DOHH2 (cell line): Measurements from ENCODE around the gene PHACTR1.

Source experiments
- EZH2phosphoT487 ChIP-seq: fragments of 200-600 bp; sonication (generic); IDR thresholded peaks from 2 replicates; pipeline ENCODE4 v1.6.1; 2017; ENCODE audit warnings: borderline replicate concordance, mild to moderate bottlenecking, antibody characterized with exemption, low read length, moderate library complexity, mixed read lengths
- TF ChIP-seq, protein P1 (sequence below): fragments of 200-600 bp; sonication (generic); IDR thresholded peaks from one replicate; pipeline ENCODE4 v1.5.1; 2014; ENCODE audit warnings: antibody characterized with exemption, mild to moderate bottlenecking, low read depth, low read length; ENCODE audit not compliant: poor library complexity, severe bottlenecking

DNA sequence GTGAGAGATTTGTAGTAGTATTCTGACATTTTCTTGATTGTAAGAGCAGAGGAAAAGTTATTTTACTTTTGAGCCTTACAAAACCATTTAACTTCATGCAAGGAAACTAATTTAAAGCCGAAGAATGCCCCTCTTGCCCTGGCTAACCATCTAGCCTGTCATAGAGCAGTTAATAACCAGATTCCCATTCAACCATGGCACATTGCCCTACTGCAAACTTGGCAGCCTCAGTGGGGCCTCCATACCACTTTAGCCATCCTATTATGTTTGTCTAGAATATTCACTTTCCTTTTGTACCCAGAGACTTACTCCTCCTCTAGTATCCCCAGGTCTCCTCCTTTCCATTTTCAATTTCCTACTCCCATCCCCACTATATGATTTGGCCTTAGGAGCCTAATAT, 380.9 kb downstream of the PHACTR1 start:
- TF ChIP-seq, protein P1, sequence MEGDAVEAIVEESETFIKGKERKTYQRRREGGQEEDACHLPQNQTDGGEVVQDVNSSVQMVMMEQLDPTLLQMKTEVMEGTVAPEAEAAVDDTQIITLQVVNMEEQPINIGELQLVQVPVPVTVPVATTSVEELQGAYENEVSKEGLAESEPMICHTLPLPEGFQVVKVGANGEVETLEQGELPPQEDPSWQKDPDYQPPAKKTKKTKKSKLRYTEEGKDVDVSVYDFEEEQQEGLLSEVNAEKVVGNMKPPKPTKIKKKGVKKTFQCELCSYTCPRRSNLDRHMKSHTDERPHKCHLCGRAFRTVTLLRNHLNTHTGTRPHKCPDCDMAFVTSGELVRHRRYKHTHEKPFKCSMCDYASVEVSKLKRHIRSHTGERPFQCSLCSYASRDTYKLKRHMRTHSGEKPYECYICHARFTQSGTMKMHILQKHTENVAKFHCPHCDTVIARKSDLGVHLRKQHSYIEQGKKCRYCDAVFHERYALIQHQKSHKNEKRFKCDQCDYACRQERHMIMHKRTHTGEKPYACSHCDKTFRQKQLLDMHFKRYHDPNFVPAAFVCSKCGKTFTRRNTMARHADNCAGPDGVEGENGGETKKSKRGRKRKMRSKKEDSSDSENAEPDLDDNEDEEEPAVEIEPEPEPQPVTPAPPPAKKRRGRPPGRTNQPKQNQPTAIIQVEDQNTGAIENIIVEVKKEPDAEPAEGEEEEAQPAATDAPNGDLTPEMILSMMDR: no peak
- no peak for TF ChIP-seq EZH2phosphoT487
